ENCODE results near the gene FAM3D. TPM values are rescaled to one million over a fixed set of nuclear protein-coding genes. Genes with fewer than 3 reads are reported as not detected.

Gene FAM3D
- total and polyA plus RNA-seq, 2 of the 8 experiments (the other 6 are each of a cell fraction or from before 2014, with no cell fraction given) = not detected

DNA sequence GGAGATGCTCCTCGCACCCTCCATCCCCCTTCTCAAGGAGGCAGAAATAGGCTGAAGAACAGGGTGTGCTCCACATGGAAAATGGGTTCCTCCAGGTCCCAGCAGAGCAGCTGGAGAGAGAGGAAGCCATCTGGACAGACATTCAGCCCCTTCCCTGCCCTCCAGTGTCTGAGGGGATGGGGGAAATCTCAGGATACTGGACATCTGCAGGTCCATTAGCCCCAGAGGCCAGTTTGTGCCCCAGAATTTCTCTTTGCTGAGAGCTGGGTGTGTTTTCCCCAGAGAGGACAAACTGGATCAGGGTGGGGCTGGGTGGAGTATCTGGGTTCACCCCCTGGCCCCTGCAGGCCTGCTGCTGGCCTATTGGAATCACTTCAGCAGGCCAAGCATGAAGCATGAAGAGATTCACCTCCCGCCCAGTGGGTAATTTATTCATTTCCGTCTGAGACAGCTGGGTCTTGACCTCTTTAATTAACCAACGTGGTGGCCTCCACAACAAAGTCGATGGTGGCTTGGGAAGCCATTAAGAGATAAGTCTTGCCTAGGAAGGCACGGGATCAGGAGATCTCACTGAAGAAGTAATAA is 4.6 kb downstream of the FAM3D start (continued):
- TF ChIP-seq EZH2 (IDR thresholded peaks at IDR 0.05; ENCODE audit: low read depth, low read length, severe bottlenecking) (no peak), MAFK (IDR thresholded peaks at IDR 0.05; ENCODE audit: low read depth, low read length) (no peak), KDM1A (IDR thresholded peaks at IDR 0.05; ENCODE audit: borderline replicate concordance, low read length) (no peak), POLR2AphosphoS5 (IDR thresholded peaks at IDR 0.05; ENCODE audit: low read depth, low read length) (no peak), NRF1 (IDR thresholded peaks at IDR 0.05; ENCODE audit: low read depth, low read length) (no peak)
- TF ChIP-seq, protein P1, sequence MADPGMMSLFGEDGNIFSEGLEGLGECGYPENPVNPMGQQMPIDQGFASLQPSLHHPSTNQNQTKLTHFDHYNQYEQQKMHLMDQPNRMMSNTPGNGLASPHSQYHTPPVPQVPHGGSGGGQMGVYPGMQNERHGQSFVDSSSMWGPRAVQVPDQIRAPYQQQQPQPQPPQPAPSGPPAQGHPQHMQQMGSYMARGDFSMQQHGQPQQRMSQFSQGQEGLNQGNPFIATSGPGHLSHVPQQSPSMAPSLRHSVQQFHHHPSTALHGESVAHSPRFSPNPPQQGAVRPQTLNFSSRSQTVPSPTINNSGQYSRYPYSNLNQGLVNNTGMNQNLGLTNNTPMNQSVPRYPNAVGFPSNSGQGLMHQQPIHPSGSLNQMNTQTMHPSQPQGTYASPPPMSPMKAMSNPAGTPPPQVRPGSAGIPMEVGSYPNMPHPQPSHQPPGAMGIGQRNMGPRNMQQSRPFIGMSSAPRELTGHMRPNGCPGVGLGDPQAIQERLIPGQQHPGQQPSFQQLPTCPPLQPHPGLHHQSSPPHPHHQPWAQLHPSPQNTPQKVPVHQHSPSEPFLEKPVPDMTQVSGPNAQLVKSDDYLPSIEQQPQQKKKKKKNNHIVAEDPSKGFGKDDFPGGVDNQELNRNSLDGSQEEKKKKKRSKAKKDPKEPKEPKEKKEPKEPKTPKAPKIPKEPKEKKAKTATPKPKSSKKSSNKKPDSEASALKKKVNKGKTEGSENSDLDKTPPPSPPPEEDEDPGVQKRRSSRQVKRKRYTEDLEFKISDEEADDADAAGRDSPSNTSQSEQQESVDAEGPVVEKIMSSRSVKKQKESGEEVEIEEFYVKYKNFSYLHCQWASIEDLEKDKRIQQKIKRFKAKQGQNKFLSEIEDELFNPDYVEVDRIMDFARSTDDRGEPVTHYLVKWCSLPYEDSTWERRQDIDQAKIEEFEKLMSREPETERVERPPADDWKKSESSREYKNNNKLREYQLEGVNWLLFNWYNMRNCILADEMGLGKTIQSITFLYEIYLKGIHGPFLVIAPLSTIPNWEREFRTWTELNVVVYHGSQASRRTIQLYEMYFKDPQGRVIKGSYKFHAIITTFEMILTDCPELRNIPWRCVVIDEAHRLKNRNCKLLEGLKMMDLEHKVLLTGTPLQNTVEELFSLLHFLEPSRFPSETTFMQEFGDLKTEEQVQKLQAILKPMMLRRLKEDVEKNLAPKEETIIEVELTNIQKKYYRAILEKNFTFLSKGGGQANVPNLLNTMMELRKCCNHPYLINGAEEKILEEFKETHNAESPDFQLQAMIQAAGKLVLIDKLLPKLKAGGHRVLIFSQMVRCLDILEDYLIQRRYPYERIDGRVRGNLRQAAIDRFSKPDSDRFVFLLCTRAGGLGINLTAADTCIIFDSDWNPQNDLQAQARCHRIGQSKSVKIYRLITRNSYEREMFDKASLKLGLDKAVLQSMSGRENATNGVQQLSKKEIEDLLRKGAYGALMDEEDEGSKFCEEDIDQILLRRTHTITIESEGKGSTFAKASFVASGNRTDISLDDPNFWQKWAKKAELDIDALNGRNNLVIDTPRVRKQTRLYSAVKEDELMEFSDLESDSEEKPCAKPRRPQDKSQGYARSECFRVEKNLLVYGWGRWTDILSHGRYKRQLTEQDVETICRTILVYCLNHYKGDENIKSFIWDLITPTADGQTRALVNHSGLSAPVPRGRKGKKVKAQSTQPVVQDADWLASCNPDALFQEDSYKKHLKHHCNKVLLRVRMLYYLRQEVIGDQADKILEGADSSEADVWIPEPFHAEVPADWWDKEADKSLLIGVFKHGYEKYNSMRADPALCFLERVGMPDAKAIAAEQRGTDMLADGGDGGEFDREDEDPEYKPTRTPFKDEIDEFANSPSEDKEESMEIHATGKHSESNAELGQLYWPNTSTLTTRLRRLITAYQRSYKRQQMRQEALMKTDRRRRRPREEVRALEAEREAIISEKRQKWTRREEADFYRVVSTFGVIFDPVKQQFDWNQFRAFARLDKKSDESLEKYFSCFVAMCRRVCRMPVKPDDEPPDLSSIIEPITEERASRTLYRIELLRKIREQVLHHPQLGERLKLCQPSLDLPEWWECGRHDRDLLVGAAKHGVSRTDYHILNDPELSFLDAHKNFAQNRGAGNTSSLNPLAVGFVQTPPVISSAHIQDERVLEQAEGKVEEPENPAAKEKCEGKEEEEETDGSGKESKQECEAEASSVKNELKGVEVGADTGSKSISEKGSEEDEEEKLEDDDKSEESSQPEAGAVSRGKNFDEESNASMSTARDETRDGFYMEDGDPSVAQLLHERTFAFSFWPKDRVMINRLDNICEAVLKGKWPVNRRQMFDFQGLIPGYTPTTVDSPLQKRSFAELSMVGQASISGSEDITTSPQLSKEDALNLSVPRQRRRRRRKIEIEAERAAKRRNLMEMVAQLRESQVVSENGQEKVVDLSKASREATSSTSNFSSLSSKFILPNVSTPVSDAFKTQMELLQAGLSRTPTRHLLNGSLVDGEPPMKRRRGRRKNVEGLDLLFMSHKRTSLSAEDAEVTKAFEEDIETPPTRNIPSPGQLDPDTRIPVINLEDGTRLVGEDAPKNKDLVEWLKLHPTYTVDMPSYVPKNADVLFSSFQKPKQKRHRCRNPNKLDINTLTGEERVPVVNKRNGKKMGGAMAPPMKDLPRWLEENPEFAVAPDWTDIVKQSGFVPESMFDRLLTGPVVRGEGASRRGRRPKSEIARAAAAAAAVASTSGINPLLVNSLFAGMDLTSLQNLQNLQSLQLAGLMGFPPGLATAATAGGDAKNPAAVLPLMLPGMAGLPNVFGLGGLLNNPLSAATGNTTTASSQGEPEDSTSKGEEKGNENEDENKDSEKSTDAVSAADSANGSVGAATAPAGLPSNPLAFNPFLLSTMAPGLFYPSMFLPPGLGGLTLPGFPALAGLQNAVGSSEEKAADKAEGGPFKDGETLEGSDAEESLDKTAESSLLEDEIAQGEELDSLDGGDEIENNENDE (IDR thresholded peaks at IDR 0.05; ENCODE audit: insufficient replicate concordance, low read length) = no peak
